ENCODE measurements around the gene AOX1. TPM values are rescaled to one million over a fixed set of nuclear protein-coding genes. Genes with fewer than 3 reads are reported as not detected.
A peak's percentile ranks its signal among the peaks of the same experiment; 100 is the strongest.

AOX1 gene
- total RNA-seq, 2 experiments from 2014 or later = not detected

- no peak overlapping the region for H3K27ac ChIP-seq (ENCODE audit: low read depth in 1 of 2, low read length in 2 of 2)
- no peaks in the 10 kb centered on the region for H3K9me3 ChIP-seq (ENCODE audit: control insufficient read depth in 1 of 2, insufficient read depth in 1 of 2, low read length in 2 of 2)
- no peak for ATAC-seq (ENCODE audit: poor library complexity)
- no peaks in the 10 kb centered on the region for H3K27me3 Mint-ChIP-seq
- H3K36me3 Mint-ChIP-seq (ENCODE audit: low read depth) = no peaks in the 10 kb centered on the region
- no peak overlapping the region for H3K4me3 Mint-ChIP-seq
- H3K4me1 ChIP-seq (ENCODE audit: insufficient read depth, low read length) = no peaks in the 10 kb centered on the region
- ChIA-PET POLR2A (no interaction called here), CTCF (interaction anchor here (0.6 to 0.7 kb wide), 3 partner anchors 20 to 200 kb away, joined by 3 to 4 read pairs (median 3); no protein-coding TSS in a partner anchor)
- DNase-seq = no peak
- H3K4me1 Mint-ChIP-seq (ENCODE audit: low read depth) = no peaks in the 10 kb centered on the region
- H3K27me3 ChIP-seq (ENCODE audit: control insufficient read depth in 1 of 2, insufficient read depth in 2 of 2, low read length in 2 of 2) = no peaks in the 10 kb centered on the region
- H3K27ac Mint-ChIP-seq = no peak overlapping the region
- intact Hi-C loops (cut with DNase I, micrococcal nuclease) = no loop called here
- TF ChIP-seq CTCF (IDR thresholded peaks at IDR 0.05) = no peak
- no peak overlapping the region for H3K4me3 ChIP-seq (ENCODE audit: low read length)
- no peaks in the 10 kb centered on the region for H3K9me3 Mint-ChIP-seq
- no peaks in the 10 kb centered on the region for H3K36me3 ChIP-seq (ENCODE audit: insufficient read depth, low read length)
Measured at GRCh38 chr2:200617156-200618053, 31.6 kb downstream of the AOX1 start.

GRCh38 chr2:200618054-200618419, 32.2 kb downstream of the AOX1 start:
- no peak overlapping the region for H3K27ac ChIP-seq (ENCODE audit: low read depth in 1 of 2, low read length in 2 of 2)
- no peaks in the 10 kb centered on the region for H3K27me3 Mint-ChIP-seq
- intact Hi-C loops (cut with DNase I, micrococcal nuclease) = no loop called here
- no peaks in the 10 kb centered on the region for H3K36me3 ChIP-seq (ENCODE audit: insufficient read depth, low read length)
- no peaks in the 10 kb centered on the region for H3K27me3 ChIP-seq (ENCODE audit: control insufficient read depth in 1 of 2, insufficient read depth in 2 of 2, low read length in 2 of 2)
- ChIA-PET POLR2A (no interaction called here), CTCF (interaction anchor here (0.7 kb wide), 2 partner anchors 21 to 200 kb away, joined by 3 to 4 read pairs; no protein-coding TSS in a partner anchor)
- no peak overlapping the region for H3K4me3 Mint-ChIP-seq
- TF ChIP-seq CTCF (IDR thresholded peaks at IDR 0.05) = no peak
- no peaks in the 10 kb centered on the region for H3K9me3 Mint-ChIP-seq
- no peaks in the 10 kb centered on the region for H3K4me1 ChIP-seq (ENCODE audit: insufficient read depth, low read length)
- ATAC-seq (ENCODE audit: poor library complexity) (no peak), DNase-seq (no peak)
- no peaks in the 10 kb centered on the region for H3K9me3 ChIP-seq (ENCODE audit: control insufficient read depth in 1 of 2, insufficient read depth in 1 of 2, low read length in 2 of 2)
- no peaks in the 10 kb centered on the region for H3K4me1 Mint-ChIP-seq (ENCODE audit: low read depth)
- no peaks in the 10 kb centered on the region for H3K36me3 Mint-ChIP-seq (ENCODE audit: low read depth)
- H3K27ac Mint-ChIP-seq = no peak overlapping the region
- no peak overlapping the region for H3K4me3 ChIP-seq (ENCODE audit: low read length)

GRCh38 chr2:200618590-200619021, 32.8 kb downstream of the AOX1 start:
- H3K9me3 ChIP-seq (ENCODE audit: control insufficient read depth in 1 of 2, insufficient read depth in 1 of 2, low read length in 2 of 2) = no peaks in the 10 kb centered on the region
- Mint-ChIP-seq H3K4me3 (no peak overlapping the region), H3K9me3 (no peaks in the 10 kb centered on the region), H3K27ac (no peak overlapping the region), H3K36me3 (ENCODE audit: low read depth) (no peaks in the 10 kb centered on the region), H3K27me3 (no peaks in the 10 kb centered on the region), H3K4me1 (ENCODE audit: low read depth) (no peaks in the 10 kb centered on the region)
- no peak overlapping the region for H3K27ac ChIP-seq (ENCODE audit: low read depth in 1 of 2, low read length in 2 of 2)
- intact Hi-C loops (cut with DNase I, micrococcal nuclease) = no loop called here
- peaks cover 0 to 2% of the 10 kb centered on the region in 2 experiments for H3K27me3 ChIP-seq (ENCODE audit: control insufficient read depth in 1 of 2, insufficient read depth in 2 of 2, low read length in 2 of 2)
- peak in 1 of 14 experiments; percentile 3 for DNase-seq
- H3K36me3 ChIP-seq (ENCODE audit: insufficient read depth, low read length) = no peaks in the 10 kb centered on the region
- ChIA-PET POLR2A (no interaction called here), CTCF (interaction anchor here (0.5 kb wide), 1 partner anchor 1149 kb away, joined by 5 read pairs; no protein-coding TSS in a partner anchor)
- TF ChIP-seq CTCF (IDR thresholded peaks at IDR 0.05) = no peak
- H3K4me3 ChIP-seq (ENCODE audit: low read length) = no peak overlapping the region
- H3K4me1 ChIP-seq (ENCODE audit: insufficient read depth, low read length) = no peaks in the 10 kb centered on the region
- ATAC-seq (ENCODE audit: poor library complexity) = peak; percentile 44

All from CD4-positive, alpha-beta T cell (primary cell).